ENCODE measurements around the gene PKLR. TPM values are rescaled to one million over a fixed set of nuclear protein-coding genes. Genes with fewer than 3 reads are reported as not detected.

PKLR gene
- total RNA-seq, 1 experiment from 2014 or later = not detected

- Mint-ChIP-seq H3K36me3 (ENCODE audit: insufficient read depth, unreplicated experiment) (peaks cover 76% of the 10 kb centered on the region), H3K4me3 (ENCODE audit: low read depth, unreplicated experiment) (peak overlapping the region; percentile 96)
Observed at GRCh38 chr1:155260276-155260675, 41.0 kb downstream of the PKLR start.

GRCh38 chr1:155256058-155256852, 45.0 kb downstream of the PKLR start:
- peaks cover 57% of the 10 kb centered on the region for H3K36me3 Mint-ChIP-seq (ENCODE audit: insufficient read depth, unreplicated experiment)
- H3K9me3 Mint-ChIP-seq (ENCODE audit: low read depth, unreplicated experiment) = no peaks in the 10 kb centered on the region
- CTCF ChIA-PET = interaction anchor here (1.4 kb wide), 1 partner anchor 49 kb away, joined by 3 read pairs; no protein-coding TSS in a partner anchor
- no peak for DNase-seq
- no peaks in the 10 kb centered on the region for H3K27me3 Mint-ChIP-seq (ENCODE audit: unreplicated experiment)
- H3K4me1 Mint-ChIP-seq (ENCODE audit: low read depth, unreplicated experiment) = peaks cover 29% of the 10 kb centered on the region
- TSS peak; percentile 39 for BruUV-seq (replicated peaks)
- H3K27ac Mint-ChIP-seq (ENCODE audit: unreplicated experiment) = no peak overlapping the region
- no peak for TF ChIP-seq CTCF (IDR thresholded peaks at IDR 0.05; ENCODE audit: unreplicated experiment)
- intact Hi-C loops (cut with micrococcal nuclease; ENCODE audit: unreplicated experiment) = no loop called here
- peak overlapping the region; percentile 74 for H3K4me3 Mint-ChIP-seq (ENCODE audit: low read depth, unreplicated experiment)

More at GRCh38 chr1:155260276-155260675, 41.0 kb downstream of the PKLR start:
- intact Hi-C loops (cut with micrococcal nuclease; ENCODE audit: unreplicated experiment) = no loop called here
- CTCF ChIA-PET = interaction anchor here (1.1 kb wide), 1 partner anchor 13 kb away, joined by 5 read pairs; the partner anchor contains the start of gene CLK2
- H3K9me3 Mint-ChIP-seq (ENCODE audit: low read depth, unreplicated experiment) = no peaks in the 10 kb centered on the region
- BruUV-seq (replicated peaks) = no TSS peak
- no peaks in the 10 kb centered on the region for H3K27me3 Mint-ChIP-seq (ENCODE audit: unreplicated experiment)
- no peak for TF ChIP-seq CTCF (IDR thresholded peaks at IDR 0.05; ENCODE audit: unreplicated experiment)
- no peak for DNase-seq
- H3K4me1 Mint-ChIP-seq (ENCODE audit: low read depth, unreplicated experiment) = peaks cover 28% of the 10 kb centered on the region
- no peak overlapping the region for H3K27ac Mint-ChIP-seq (ENCODE audit: unreplicated experiment)

GRCh38 chr1:155255243-155256007, 45.8 kb downstream of the PKLR start, which contains the start of gene ENTREP3:
Gene ENTREP3, minus strand, starts transcription at chr1:155255483. Its CDS starts 606 bp downstream, at chr1:155254877.
- no peak within 1 kb of the TSS for H3K27ac Mint-ChIP-seq (ENCODE audit: unreplicated experiment)

More at GRCh38 chr1:155255243-155256007, 45.8 kb downstream of the PKLR start, which contains the start of gene ENTREP3:
- Mint-ChIP-seq H3K9me3 (ENCODE audit: low read depth, unreplicated experiment) (no peaks in the 10 kb centered on the region), H3K4me3 (ENCODE audit: low read depth, unreplicated experiment) (peak within 1 kb of the TSS; percentile 74), H3K36me3 (ENCODE audit: insufficient read depth, unreplicated experiment) (peaks cover 48% of the 10 kb centered on the region), H3K4me1 (ENCODE audit: low read depth, unreplicated experiment) (peaks cover 21% of the 10 kb centered on the region), H3K27me3 (ENCODE audit: unreplicated experiment) (no peaks in the 10 kb centered on the region)
- TF ChIP-seq CTCF (IDR thresholded peaks at IDR 0.05; ENCODE audit: unreplicated experiment) = no peak
- CTCF ChIA-PET = interaction anchor here (0.6 to 1.4 kb wide), 2 partner anchors 49 to 1421 kb away, joined by 3 to 5 read pairs; no protein-coding TSS in a partner anchor
- peak; percentile 86 for DNase-seq
- intact Hi-C loops (cut with micrococcal nuclease; ENCODE audit: unreplicated experiment) = no loop called here
- BruUV-seq (replicated peaks) = no TSS peak
